ENCODE data around the gene AACS. TPM values are rescaled to one million over a fixed set of nuclear protein-coding genes. Genes with fewer than 3 reads are reported as not detected.
"Not testable (repeated sequence)": the region's sequence is repeated elsewhere in the genome, so short reads cannot be mapped to it uniquely, and the experiment has no call there.

Gene AACS
- total RNA-seq, 1 donor from 2014 or later, result 22.6 TPM

DNA sequence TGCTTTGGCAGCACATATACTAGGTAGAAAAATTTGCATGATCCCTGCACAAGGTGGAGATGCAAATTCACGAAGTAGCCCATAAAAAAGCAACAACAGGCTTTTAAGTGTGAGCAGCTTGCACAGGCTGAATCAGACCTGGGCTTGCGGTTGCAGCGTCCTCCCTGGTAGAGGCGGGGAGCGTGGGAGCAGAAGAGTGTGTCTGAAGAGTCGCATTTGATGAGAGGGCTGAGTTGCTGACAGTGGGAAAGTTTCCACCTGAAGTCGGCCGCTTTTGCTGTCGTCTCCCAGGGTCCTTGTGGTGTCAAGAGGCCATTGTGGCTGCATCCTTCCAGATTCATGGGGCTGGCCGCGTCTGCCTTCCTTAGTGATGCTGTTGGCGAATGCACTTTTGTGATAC lies 6.2 kb downstream of the AACS start:
- H3K27ac Mint-ChIP-seq (ENCODE audit: unreplicated experiment), result no peak overlapping the region
- H3K27me3 Mint-ChIP-seq (ENCODE audit: low read depth), result no peaks in the 10 kb centered on the region
- TF ChIP-seq, protein P1, sequence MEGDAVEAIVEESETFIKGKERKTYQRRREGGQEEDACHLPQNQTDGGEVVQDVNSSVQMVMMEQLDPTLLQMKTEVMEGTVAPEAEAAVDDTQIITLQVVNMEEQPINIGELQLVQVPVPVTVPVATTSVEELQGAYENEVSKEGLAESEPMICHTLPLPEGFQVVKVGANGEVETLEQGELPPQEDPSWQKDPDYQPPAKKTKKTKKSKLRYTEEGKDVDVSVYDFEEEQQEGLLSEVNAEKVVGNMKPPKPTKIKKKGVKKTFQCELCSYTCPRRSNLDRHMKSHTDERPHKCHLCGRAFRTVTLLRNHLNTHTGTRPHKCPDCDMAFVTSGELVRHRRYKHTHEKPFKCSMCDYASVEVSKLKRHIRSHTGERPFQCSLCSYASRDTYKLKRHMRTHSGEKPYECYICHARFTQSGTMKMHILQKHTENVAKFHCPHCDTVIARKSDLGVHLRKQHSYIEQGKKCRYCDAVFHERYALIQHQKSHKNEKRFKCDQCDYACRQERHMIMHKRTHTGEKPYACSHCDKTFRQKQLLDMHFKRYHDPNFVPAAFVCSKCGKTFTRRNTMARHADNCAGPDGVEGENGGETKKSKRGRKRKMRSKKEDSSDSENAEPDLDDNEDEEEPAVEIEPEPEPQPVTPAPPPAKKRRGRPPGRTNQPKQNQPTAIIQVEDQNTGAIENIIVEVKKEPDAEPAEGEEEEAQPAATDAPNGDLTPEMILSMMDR (IDR thresholded peaks at IDR 0.05), result no peak
- H3K4me1 Mint-ChIP-seq (ENCODE audit: low read depth), result peaks cover 18% of the 10 kb centered on the region
- DNase-seq (ENCODE audit: low spot score), result no peak
- no peak overlapping the region for H3K4me3 Mint-ChIP-seq (ENCODE audit: unreplicated experiment)
- peaks cover 11% of the 10 kb centered on the region for H3K36me3 Mint-ChIP-seq (ENCODE audit: low read depth)
- no peaks in the 10 kb centered on the region for H3K9me3 Mint-ChIP-seq (ENCODE audit: low read depth)

DNA sequence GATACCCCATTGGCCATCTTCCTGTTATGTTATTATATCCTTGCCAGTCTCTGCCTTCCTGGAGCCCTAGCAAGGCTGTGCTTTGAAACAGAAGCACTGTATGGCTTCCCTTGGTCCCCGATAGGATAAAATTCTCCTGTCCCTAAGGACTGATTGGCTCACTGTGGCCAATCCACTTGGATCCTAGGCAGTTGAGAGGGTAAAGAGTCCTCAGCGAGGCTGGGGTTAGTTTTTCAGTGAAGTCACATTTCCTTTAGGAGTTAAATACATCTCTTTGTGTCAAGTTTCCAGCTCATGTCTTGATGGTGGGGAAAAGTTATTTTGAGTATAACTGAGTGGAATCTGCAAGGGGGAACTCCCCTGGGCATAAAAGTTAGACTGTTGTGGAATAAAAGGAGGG lies 7.3 kb downstream of the AACS start:
- no peak overlapping the region for H3K27ac Mint-ChIP-seq (ENCODE audit: unreplicated experiment)
- no peak for DNase-seq (ENCODE audit: low spot score)
- H3K4me1 Mint-ChIP-seq (ENCODE audit: low read depth), result peaks cover 8% of the 10 kb centered on the region
- TF ChIP-seq, protein P1 (IDR thresholded peaks at IDR 0.05), result no peak
- no peak overlapping the region for H3K4me3 Mint-ChIP-seq (ENCODE audit: unreplicated experiment)
- no peaks in the 10 kb centered on the region for H3K9me3 Mint-ChIP-seq (ENCODE audit: low read depth)
- no peaks in the 10 kb centered on the region for H3K27me3 Mint-ChIP-seq (ENCODE audit: low read depth)
- H3K36me3 Mint-ChIP-seq (ENCODE audit: low read depth), result peaks cover 15% of the 10 kb centered on the region

DNA sequence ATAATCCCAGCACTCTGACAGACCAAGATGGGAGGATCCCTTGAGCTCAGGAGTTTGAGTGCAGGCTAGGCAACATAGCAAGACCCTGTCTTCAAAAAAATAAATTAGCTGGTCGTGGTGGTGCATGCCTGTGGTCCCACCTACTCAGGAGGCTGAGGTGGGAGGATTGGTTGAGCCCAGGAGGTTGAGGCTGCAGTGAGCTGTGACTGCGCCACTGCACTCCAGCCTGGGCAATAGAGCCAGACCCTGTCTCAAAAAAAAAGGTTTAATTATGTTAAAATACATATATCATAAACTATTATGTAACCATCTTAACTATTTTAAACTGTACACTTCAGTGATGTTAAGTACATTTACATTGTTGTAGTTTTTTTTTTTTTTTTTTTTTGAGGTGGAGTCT lies 9.1 kb downstream of the AACS start:
- H3K4me1 Mint-ChIP-seq (ENCODE audit: low read depth); H3K4me3 Mint-ChIP-seq (ENCODE audit: unreplicated experiment); H3K27ac Mint-ChIP-seq (ENCODE audit: unreplicated experiment); H3K27me3 Mint-ChIP-seq (ENCODE audit: low read depth); DNase-seq (ENCODE audit: low spot score); H3K9me3 Mint-ChIP-seq (ENCODE audit: low read depth): not testable (repeated sequence)
- peaks cover 19% of the 10 kb centered on the region for H3K36me3 Mint-ChIP-seq (ENCODE audit: low read depth)

DNA sequence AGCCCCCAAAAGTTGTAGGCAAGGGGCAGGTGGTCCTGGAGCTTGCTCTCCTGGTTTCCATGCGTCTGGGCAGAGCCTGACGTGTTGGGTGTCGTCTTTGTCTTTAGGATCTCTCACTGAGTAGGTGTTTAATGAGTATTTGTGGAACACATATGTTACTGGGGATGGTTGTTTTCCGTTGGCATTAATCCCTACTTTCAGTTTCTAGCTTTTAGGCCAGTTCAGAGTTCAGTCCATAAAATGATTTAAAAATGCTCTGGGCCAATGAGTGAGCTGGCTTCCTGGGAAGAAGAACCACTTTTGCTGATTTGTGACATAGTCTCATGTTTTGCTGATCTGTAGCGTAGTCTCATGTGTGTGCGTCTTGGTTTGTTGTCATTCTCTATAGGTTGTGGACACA lies 10.9 kb downstream of the AACS start:
- no peaks in the 10 kb centered on the region for H3K9me3 Mint-ChIP-seq (ENCODE audit: low read depth)
- no peak overlapping the region for H3K4me3 Mint-ChIP-seq (ENCODE audit: unreplicated experiment)
- H3K27me3 Mint-ChIP-seq (ENCODE audit: low read depth), result no peaks in the 10 kb centered on the region
- peaks cover 22% of the 10 kb centered on the region for H3K36me3 Mint-ChIP-seq (ENCODE audit: low read depth)
- TF ChIP-seq, protein P1 (IDR thresholded peaks at IDR 0.05), result no peak
- peaks cover 9% of the 10 kb centered on the region for H3K4me1 Mint-ChIP-seq (ENCODE audit: low read depth)
- no peak for DNase-seq (ENCODE audit: low spot score)
- H3K27ac Mint-ChIP-seq (ENCODE audit: unreplicated experiment), result no peak overlapping the region

DNA sequence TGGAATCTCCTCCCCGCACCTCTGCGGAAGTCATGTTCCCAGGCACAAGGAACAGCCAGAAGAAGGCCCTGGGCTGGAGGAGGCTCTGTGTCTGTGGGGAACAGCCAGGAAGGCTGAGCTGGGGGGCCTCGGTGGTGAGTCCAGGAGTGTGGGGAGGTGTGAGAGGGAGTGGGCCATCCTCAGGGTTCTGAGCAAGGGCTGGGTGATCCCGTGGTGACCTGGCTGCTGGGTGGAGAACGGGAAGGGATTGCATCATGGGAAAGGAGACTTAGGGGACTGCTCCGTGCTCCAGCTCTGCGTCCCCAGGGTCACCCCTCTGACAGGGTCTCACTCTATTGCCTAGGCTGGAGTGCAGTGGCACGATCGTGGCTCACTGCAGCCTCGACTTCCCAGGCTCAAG lies 13.8 kb downstream of the AACS start:
- H3K4me3 Mint-ChIP-seq (ENCODE audit: unreplicated experiment), result no peak overlapping the region
- no peak for DNase-seq (ENCODE audit: low spot score)
- TF ChIP-seq, protein P1 (IDR thresholded peaks at IDR 0.05), result no peak
- peaks cover 19% of the 10 kb centered on the region for H3K36me3 Mint-ChIP-seq (ENCODE audit: low read depth)
- H3K4me1 Mint-ChIP-seq (ENCODE audit: low read depth), result peaks cover 9% of the 10 kb centered on the region
- H3K9me3 Mint-ChIP-seq (ENCODE audit: low read depth), result no peaks in the 10 kb centered on the region
- no peaks in the 10 kb centered on the region for H3K27me3 Mint-ChIP-seq (ENCODE audit: low read depth)
- peak overlapping the region; percentile 74 for H3K27ac Mint-ChIP-seq (ENCODE audit: unreplicated experiment)

All from chondrocyte (in vitro differentiated cells).